GM21526 (cell line): ENCODE results near the gene PPP2R2B.

Experiments used
- ATAC-seq: cut with Tn5 transposase; IDR thresholded peaks from one replicate; pipeline ENCODE4 v1.9.1; 2021; ENCODE audit warnings: moderate library complexity; ENCODE audit not compliant: unreplicated experiment, low FRiP score

The PPP2R2B gene

DNA sequence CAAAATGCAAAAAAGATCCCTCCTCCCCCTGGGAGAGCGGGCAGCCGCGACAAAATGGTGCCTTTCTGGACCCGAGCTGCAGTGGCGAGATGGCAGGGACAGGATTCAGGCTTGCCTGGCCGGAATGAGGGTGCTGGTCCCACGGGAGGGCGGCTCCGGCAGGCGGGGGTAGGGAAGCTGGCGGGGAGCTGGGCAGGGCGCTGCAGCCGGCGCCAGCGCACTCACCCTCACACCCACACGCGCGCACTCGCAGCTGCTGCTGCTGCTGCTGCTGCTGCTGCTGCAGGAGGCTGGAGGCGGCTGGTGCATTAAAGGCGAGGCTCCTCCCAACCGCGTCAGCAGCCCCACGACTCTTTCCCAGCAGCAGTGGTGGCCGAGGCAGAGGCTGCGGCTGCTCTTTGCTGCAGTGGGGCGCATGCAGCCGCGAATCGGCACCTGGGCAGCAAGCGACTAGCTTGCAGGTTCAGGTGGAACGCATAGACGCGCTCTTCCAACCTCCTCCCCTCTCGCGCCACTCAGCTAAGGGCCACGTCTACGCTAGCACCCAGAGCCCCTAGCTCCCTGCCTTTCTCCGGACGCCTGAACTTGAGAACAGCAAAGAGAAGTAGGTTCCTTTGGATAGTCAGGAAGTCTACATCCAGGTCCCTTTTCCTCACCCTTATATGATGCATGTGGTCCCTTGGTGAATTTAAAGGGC, at the start of gene PPP2R2B:
Gene PPP2R2B, minus strand, starts transcription at position 282 of the 697 bp plus-strand sequence.
- ATAC-seq, result peak; percentile 57

DNA sequence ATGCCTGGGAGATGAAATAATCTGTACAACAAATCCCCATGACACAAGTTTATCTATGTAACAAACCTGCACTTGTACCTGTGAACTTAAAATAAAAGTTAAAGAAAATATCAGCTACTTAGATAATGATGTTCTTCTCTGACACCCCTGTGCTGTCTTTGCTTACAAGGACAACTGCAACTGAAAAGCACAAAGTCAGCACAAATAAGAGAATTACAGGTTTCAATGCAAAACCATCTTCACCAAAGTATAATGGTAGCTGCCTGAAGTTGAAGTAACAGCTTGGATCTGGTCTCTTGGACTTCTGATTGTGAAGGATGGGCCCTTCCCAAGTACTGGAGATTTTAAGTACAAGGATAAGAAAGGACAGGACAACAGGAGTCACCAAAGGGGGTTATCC, 45.6 kb upstream of the PPP2R2B start:
- ATAC-seq, result no peak

DNA sequence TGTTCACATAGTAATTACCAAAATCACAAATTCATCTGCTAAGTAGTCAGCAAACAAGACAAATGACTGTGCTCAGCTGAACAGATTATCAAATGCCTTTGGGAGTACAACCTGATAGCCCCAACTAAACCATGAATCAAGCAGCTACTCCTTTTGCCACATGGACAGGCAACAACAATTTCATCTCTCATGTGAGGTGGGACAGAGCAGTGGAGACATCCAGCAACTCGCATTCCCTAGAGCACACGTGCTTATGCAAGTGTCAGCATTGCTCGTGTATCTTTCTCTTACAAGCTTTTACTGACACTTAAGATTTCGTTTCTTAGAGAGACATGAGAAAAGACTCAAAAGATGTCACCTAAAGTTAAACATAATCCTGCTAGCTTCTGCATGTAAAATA, 42.7 kb upstream of the PPP2R2B start:
- no peak for ATAC-seq

DNA sequence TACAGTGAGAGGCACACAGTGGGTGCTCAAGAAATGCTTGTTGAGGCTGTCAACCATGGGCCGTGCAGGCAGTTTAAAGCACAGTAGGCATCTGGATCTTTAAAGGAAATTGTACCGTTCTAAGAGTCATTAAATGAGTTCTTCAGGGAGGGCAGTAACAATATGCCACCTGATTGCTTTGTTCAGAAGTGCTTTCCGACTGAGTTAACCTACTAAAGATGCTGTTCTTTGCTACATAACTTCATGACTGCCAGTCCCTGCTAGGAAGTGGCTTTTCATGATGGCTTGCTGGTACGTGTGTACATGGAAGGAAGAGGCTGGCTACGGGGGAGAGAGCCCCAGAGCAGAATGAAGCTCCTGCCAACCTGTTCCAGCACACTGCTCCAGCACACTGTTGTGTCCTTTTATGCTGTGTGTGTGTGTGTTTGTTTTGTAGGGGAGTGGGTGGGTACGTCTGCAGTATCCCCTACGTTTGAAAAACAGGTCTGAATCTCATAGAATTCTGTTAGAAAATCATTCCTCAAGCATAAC, 41.9 kb upstream of the PPP2R2B start:
- no peak for ATAC-seq

DNA sequence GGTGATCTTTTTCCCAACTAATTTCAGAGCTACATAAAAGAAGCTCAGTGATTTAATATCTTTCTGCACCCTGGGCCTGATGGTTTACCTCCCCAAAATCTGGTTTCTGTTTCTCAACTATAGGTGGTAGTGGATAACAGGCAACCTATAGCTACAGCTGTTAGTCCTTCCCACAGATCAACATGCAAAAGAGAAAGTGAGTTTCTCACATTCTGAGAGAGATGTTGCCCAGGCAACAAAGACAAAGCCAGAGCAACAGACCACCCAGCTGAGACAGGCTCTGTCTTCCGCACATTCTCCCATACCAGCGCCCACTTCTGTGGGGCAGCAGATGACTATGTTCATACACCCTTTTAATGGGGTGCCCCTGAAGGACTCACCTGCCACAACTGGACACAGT, 40.7 kb upstream of the PPP2R2B start:
- no peak for ATAC-seq

DNA sequence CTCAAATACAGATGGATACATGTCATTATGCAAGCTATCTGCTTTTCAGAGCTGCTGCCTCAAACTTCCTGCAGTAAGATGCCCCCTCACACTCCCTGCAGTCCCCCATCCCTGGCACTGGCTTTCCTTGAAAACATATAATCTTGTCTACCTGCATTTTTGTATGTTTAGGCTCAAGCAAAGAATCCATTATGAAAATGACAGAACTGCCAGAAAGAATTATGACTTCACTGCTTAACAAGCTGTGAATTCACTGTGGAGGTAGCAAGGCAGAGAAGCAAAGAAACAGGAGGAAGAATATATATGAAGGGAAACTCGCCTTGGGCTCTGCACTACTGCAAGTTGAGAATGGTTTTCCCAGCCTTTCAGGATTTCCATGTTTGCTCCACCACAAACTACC, 39.4 kb upstream of the PPP2R2B start:
- ATAC-seq, result no peak

DNA sequence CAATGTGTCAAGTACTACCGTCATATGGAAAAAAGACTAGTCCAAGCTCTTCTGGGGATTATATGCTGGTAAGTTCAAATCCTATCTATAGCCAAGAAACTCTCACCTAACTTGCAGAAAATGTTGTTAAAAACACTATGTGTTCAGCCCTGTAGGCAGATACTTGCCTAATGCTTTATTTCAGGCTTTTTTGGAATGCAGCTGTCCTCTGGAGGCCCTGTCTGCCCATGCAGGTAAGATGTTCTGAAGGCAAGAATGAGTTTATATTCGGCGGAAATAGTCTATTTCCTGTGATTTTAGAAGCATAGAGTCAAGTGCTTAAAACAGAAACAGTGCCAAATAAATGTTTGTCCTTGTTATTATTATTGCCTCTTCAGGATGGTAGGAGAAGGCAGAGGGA, 34.3 kb upstream of the PPP2R2B start:
- ATAC-seq, result no peak

DNA sequence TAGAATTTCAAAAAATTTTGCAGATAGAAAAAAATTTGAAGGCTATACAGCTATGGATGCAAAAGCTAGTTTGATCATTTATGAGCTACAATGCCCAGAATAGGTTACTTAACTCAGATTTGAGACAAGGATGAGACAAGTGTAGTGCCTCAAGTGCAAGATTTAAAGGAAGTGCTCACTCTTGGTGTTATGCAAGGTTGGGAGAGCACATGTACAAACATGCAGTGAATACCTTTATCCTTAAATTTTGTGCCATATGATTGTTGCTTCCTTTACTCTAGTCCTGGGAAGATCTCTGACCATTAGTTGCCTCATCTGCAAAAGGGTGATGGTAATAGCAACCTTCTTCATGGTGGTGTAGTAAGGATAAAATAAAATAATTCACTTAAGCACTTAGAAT, 31.7 kb upstream of the PPP2R2B start:
- ATAC-seq, result no peak

DNA sequence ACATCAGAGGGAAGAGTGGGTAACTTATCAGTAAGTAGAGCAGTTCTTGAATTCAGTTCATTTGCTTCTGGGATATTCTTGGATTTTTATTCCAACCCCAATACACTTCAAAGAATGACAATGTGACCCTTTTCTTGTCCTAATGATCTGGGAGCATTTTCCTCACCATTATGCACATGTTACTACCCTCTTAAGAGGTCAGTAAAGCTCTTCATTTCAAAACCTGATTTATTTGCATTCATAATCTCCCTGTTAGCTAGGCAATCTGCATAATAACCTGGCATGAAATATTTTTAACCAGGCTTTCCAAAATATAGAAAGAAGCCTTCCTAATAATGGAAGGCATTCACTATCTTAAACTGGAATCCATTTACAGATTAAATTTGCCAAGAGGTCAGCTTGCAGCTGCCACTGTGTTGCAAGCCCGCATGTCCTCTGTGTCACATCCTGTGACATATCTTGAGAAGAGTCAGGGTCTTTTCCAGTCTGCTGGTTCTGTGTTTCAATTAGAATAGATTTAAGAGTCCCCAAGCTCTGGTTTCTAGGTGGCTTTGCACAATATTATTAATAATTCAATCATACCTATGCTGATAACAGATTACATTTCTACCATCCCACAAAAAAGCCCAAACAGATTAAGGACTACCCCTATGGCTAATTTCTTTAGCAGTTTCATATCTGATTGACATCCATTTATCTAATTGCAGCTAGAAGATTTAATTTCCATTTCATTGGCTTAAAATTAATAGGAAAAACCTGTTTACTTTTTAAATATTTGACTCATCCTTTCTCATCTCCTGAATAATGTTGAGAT, 30.9 kb upstream of the PPP2R2B start:
- no peak for ATAC-seq

DNA sequence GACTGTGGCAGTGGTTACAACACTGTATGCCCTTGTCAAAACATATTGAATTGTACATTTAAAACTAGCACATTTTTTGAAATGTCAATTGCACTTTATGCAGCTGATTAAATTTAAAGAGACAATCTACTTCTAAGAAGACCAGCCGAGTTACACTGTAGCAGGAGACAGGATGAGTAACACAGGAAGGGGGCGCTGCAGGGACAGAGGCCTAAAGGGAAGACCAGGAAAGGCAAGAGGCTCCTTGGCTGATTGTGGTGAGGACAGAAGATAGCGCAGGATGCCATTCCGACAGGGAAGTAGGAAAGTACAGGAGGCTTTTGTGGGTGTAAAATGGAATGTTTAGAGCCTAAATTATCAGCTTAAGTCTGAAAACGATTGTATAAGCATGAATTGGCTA, 28.2 kb upstream of the PPP2R2B start:
- ATAC-seq, result no peak

DNA sequence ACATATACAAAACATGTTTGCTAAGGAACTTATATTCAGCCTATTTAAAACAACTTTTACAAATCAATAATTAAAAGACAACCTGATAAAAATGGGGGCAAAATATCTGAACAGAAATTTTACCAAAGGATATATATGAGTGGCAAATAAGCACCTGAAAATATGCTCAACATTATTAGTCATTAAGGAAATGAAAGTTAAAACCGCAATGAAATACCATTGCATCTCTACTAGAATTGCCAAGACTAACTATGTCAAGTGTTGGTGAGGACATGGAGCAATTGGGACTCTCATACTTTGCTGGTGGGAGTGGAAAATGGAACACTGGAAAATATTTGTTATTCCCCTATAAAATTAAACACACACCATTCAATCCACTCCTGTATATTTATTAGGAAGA, 26.3 kb upstream of the PPP2R2B start:
- no peak for ATAC-seq

DNA sequence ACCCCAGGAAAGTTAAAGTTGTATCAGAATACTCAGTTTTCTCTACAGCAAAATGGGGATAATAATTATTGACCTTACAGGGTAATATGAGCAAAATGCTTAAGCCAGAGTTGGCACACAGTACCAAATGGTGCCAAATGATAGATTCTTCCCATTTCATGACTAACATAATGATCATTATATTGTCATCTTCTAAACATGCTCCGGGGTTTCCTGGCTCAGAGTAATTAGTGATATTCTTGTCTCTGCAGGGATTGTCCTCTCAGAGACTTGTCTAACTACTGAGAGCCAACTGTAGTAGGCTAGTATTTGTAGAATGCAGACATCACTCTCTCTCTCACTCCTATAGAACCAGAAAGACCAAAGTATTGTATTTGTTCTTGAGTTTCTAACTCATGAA, 25.2 kb upstream of the PPP2R2B start:
- no peak for ATAC-seq

DNA sequence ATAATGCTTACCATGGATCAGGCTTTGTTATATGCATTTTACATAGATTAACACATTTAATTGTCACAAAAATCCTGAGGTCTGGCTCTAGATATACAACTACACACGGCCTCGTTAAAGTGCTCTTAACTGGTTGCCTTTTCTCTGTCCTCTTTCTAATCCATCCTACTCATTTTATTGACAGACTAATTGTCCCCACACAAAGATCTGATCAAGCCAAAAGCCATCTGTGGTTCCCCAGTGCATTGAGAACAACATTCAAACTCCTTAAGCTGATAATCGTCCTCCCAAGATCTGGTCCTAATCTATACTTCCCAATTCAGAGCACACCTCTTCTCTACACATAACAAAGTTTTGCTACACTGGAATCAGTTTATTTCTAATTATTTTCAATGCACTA, 23.9 kb upstream of the PPP2R2B start:
- ATAC-seq, result no peak

DNA sequence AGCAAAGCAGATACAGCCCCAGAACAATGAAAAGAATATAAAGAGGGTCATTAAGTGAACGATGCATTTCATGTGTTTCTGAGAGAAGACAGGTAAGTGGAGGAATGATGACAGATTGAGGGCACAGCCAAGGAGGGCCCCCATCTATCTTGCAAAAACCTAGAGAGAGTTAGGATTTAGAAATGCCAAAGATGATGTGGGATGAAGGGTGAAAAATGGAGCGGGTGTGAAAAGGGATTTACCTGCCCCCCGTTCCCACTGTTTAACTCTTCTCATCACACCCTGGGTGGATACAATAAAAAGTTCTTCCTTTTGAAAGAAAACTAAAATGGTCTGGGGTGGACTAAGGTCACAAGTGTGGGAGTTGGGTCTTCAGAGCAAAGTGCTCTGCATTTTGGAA, 18.5 kb upstream of the PPP2R2B start:
- ATAC-seq, result no peak

DNA sequence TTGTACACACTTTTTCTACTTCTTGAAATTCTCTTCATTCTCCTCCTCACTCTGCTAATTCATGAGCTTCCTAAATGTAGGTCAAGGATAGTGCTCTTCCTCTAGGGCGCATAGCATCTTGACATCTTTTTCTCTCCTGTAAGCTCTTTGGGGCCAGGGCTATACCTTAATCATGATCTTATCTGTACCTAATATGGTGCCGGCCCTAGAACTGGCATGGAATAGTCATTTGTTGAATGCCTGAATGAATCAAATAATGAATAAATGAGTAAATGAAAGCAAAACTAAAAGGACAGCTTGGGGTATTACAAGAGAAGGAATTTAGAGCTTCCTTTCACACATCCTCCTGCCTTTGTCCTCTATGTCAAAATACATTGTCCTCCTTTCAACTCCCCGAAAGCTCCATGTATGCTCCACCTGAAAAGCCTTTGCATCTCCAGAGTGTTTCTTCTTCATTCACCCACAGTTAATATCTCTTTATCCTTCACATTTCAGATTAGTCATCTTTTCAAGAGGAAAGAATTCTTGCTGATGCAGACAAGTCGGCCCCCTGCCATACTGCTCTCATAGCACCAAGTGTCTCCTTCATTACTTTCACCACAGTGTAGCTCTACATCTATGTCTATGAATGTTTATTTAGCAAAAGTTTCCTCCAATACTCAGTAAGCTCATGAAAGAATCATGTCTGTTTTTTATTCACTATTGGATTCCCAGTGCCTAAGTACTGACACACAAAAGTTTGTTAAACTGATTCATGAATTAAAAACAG, 16.4 kb upstream of the PPP2R2B start:
- ATAC-seq, result no peak

DNA sequence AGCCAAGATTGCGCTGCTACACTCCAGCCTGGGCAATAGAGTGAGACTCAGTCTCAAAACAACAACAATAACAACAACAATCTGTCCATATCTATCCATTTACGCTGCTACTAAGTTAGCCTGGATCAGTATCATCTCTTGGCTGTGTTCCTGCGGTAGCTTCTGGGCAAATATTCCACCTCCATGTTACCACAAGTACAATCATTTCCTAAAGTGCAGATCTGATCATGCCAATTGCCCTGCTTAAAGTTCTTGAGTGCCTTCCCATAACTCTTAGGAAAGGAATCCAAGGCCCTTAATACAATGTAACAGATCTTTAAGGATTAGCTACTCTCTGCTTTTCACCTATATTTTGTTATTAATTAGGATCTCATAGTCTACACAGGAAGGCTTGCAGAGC, 15.4 kb upstream of the PPP2R2B start:
- ATAC-seq, result no peak

DNA sequence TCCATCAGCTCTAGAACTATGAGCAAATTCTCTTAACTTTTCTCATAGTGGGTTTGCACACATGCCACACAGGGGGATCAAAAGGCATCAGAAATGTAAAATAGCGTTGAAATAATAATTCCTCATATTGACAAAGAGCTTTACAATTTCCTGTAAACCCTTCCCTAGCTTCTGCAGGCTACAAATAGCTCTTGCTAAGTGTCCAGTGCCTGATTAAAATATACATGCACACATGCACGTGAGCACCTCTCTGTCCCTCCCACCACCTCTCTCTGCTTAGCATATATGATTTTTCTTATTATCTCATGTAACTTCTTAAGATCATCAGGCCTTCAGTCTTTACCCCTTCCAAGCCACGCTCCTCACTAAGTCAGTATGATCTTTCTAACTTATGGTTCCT, 13.7 kb upstream of the PPP2R2B start:
- no peak for ATAC-seq

DNA sequence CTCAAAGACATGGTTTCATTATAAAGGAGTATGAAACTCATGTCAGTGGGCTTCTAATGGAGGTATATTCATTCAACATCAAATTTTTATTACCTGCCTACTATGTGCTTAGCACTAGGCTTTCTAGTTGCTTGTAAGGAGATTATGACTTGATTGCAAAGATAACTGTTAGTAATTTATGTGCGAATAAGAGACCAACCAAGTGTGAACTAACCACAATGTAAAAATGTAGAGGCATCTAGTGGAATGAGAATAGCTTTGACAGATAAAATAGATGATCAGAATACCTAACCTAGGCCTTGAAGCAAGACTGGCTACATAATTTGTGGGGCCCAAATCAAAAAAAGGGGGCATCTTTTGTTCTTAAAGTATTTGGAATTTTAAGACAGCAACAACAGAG, 13.0 kb upstream of the PPP2R2B start:
- ATAC-seq, result no peak

DNA sequence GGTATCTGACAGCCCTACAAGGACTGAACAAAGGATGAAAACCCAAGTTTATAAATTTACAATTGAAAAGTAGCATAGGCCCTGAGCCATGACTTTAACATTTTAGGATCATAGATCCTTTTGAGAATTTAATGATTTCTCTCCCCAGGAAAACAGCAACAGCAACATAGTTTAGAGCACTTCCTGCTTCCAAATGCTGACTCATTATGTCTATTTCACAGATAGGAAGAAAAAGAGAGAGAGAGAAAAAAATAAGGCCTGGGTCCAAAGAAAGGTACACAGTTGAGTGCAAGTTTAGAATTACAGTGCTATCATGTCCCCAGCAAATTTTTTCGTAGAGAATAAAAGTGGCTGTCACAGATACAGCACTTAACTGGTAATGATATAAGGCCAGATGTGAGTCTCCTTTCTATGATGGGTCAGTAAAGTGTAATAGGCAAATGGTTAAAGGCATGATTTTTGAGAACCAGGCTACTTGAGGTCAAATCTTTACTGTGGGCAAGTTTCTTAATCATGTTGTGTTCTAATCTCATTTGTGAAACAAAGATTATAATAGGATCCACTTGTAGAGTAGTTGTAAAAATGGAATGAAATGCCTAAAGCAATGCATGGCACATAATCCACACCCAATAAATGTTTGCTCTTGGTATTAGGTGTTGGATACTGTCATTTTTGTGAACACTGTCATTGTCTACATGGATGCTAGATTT, 12.3 kb upstream of the PPP2R2B start:
- no peak for ATAC-seq

DNA sequence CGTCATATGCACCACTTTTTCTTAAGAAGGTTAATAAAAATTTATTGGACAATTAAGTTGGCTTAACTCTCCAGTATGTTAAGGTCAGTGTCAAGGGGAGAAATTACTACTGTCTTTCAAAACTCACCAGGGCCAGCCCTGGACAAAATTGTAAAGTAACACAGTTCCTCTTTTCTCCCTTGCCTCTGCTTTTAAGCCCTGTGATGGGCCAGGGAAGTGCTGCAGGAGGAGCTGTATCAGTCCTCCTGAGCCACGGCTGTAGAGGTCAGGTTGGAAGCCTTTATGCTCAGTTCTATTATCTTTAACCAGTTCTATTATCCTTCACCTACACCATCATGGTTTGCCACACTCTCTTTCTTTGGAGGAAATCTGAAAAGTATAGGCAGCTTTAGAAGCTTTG, 11.5 kb upstream of the PPP2R2B start:
- ATAC-seq, result no peak

DNA sequence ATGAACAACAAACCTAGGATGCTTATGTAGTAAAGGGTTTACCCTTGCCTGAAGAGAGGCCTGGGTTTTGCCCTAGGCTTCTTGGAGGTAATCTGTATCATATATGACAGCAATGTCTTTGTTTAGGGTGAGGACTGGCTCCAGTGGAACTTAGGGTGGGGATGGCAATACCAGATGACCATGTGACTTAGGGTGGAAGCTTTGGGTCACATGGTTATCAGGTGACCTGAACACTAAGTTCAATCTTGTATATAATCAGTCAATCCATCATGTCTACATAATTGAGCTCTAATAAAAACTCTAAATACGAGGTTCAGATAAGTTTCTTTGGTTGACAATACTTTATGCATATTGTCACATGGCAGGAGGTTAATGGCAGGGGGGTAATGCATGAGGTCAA, 10.6 kb upstream of the PPP2R2B start:
- ATAC-seq, result no peak
